Common myeloid progenitor, CD34-positive (primary cell): ENCODE data around the gene SNN. TPM values are rescaled to one million over a fixed set of nuclear protein-coding genes. Genes with fewer than 3 reads are reported as not detected.
A peak's percentile ranks its signal among the peaks of the same experiment; 100 is the strongest.

Source experiments
- CTCF ChIA-PET: fragments of 350-600 bp; sonication (Branson Sonifier 250); formaldehyde crosslinking; loops from one replicate; lab custom pipeline; 2021; ENCODE audit warnings: antibody characterized with exemption; lab: Charles Lee
- POLR2A ChIA-PET: fragments of 350-600 bp; sonication (Branson Sonifier 250); formaldehyde crosslinking; loops from one replicate; lab custom pipeline; 2021; ENCODE audit warnings: antibody characterized with exemption; lab: Charles Lee
- DNase-seq, 3 donors: peaks; one replicate each; pipeline versions ENCODE4 v3.0.0 to v3.0.0-alpha.2; 2013
- H3K27ac ChIP-seq, 2 experiments: 1 replicate in 1 of 2; 2 replicates in 1 of 2; pipeline ENCODE4 v1.7.0; 2013; ENCODE audit warnings: inconsistent platforms in 2 of 2, low read length in 2 of 2, mild to moderate bottlenecking in 2 of 2, low read depth in 1 of 2, moderate library complexity in 1 of 2; ENCODE audit not compliant: severe bottlenecking in 2 of 2, insufficient read depth in 1 of 2, poor library complexity in 1 of 2
- H3K27me3 ChIP-seq, 5 experiments: replicated peaks in 2 of 5; 1 replicate in 3 of 5; 2 replicates in 2 of 5; pipeline versions ENCODE4 v1.6.1 to v1.7.0; 2013; ENCODE audit warnings: low read length in 4 of 5, mild to moderate bottlenecking in 2 of 5, moderate library complexity in 2 of 5, inconsistent platforms in 1 of 5; ENCODE audit not compliant: insufficient read depth in 5 of 5, control insufficient read depth in 4 of 5
- H3K36me3 ChIP-seq, 4 experiments: 1 replicate in 2 of 4; 2 replicates in 2 of 4; pipeline versions ENCODE4 v1.6.1 to v1.7.0; 2013; ENCODE audit warnings: low read length in 3 of 4, control low read depth in 1 of 4, mild to moderate bottlenecking in 1 of 4; ENCODE audit not compliant: control insufficient read depth in 4 of 4, insufficient read depth in 4 of 4
- H3K4me1 ChIP-seq, 4 experiments: 1 replicate in 3 of 4; 2 replicates in 1 of 4; pipeline versions ENCODE4 v1.6.1 to v1.7.1; 2013; ENCODE audit warnings: low read length in 3 of 4, mild to moderate bottlenecking in 3 of 4, control low read depth in 1 of 4, inconsistent platforms in 1 of 4, moderate library complexity in 1 of 4; ENCODE audit not compliant: control insufficient read depth in 4 of 4, insufficient read depth in 4 of 4; ENCODE audit errors: control extremely low read depth in 1 of 4
- H3K4me3 ChIP-seq, 7 experiments: 1 replicate in 4 of 7; 2 replicates in 3 of 7; pipeline versions ENCODE4 v1.5.1 to v1.7.0; 2013; ENCODE audit warnings: mild to moderate bottlenecking in 7 of 7, low read length in 6 of 7, moderate library complexity in 6 of 7, inconsistent platforms in 2 of 7, low read depth in 2 of 7, control low read depth in 1 of 7; ENCODE audit not compliant: insufficient read depth in 4 of 7, control insufficient read depth in 1 of 7; ENCODE audit errors: extremely low read depth in 1 of 7
- H3K9me3 ChIP-seq, 5 experiments: 1 replicate in 4 of 5; 2 replicates in 1 of 5; pipeline versions ENCODE4 v1.6.1 to v1.7.1; 2013; ENCODE audit warnings: low read length in 4 of 5, mild to moderate bottlenecking in 2 of 5, inconsistent platforms in 1 of 5, low read depth in 1 of 5, moderate library complexity in 1 of 5; ENCODE audit not compliant: control insufficient read depth in 4 of 5, insufficient read depth in 2 of 5; ENCODE audit errors: control extremely low read depth in 1 of 5
- WGBS: methylation state at CpG from one replicate; pipeline ENCODE4 v1.1.5; 2013; ENCODE audit not compliant: insufficient coverage; 5-methylcytosine and 5-hydroxymethylcytosine counted together
- polyA plus RNA-seq: library from polyadenylated mRNA; unstranded; fragments of 120-200 nt; gene quantifications from one replicate; pipeline ENCODE4 v1.2.1, GENCODE V29; 2013

The SNN gene
- 8.4 TPM for polyA plus RNA-seq

GRCh38 chr16:11667824-11668622, at the start of gene SNN:
SNN (plus strand) TSS chr16:11668455; CDS start chr16:11676060, 7,605 bp downstream.
- H3K4me1 ChIP-seq = peaks cover 5 to 64% (median 48%) of the 10 kb centered on the region in 4 experiments
- H3K27me3 ChIP-seq = no peaks in the 10 kb centered on the region
- POLR2A ChIA-PET = no interaction called here
- H3K27ac ChIP-seq = no peak within 1 kb of the TSS
- 18% methylated on average over 42 of the region's 93 CpGs for WGBS
- H3K36me3 ChIP-seq = no peaks in the 10 kb centered on the region
- H3K4me3 ChIP-seq = peak within 1 kb of the TSS; percentile 50 to 82 (median 72)
- H3K9me3 ChIP-seq = no peaks in the 10 kb centered on the region
- CTCF ChIA-PET = interaction anchor here (1.5 kb wide), 1 partner anchor 10 kb away, joined by 4 read pairs; no protein-coding TSS in a partner anchor
- DNase-seq = peak; percentile 81 to 87 (median 81)

GRCh38 chr16:11619327-11619851, 48.9 kb upstream of the SNN start:
- Histone ChIP-seq H3K4me3 (no peak overlapping the region), H3K27ac (no peak overlapping the region), H3K36me3 (no peaks in the 10 kb centered on the region), H3K4me1 (peaks cover 11 to 66% (median 51%) of the 10 kb centered on the region in 4 experiments), H3K9me3 (peaks cover 0 to 5% (median 0%) of the 10 kb centered on the region in 5 experiments), H3K27me3 (no peaks in the 10 kb centered on the region)
- POLR2A ChIA-PET = interaction anchor here (0.7 to 1.0 kb wide), 2 partner anchors 10 to 41 kb away, joined by 6 to 8 read pairs; no protein-coding TSS in a partner anchor
- WGBS = 54% methylated on average over 2 of the region's 2 CpGs
- CTCF ChIA-PET = interaction anchor here (0.8 to 2.0 kb wide), 6 partner anchors 10 to 87 kb away, joined by 3 to 8 read pairs (median 4); no protein-coding TSS in a partner anchor
- DNase-seq = peak in 2 of 3 donors; percentile 88 to 90

GRCh38 chr16:11620243-11621003, 47.8 kb upstream of the SNN start:
- ChIA-PET POLR2A (no interaction called here), CTCF (interaction anchor here (1.3 to 2.0 kb wide), 3 partner anchors 21 to 88 kb away, joined by 3 to 8 read pairs (median 5); no protein-coding TSS in a partner anchor)
- Histone ChIP-seq H3K36me3 (no peaks in the 10 kb centered on the region), H3K4me1 (peaks cover 14 to 69% (median 55%) of the 10 kb centered on the region in 4 experiments), H3K9me3 (peaks cover 0 to 5% (median 0%) of the 10 kb centered on the region in 5 experiments), H3K27ac (no peak overlapping the region), H3K27me3 (no peaks in the 10 kb centered on the region), H3K4me3 (no peak overlapping the region)
- 94% methylated on average over 6 of the region's 8 CpGs for WGBS
- DNase-seq = no peak

- ChIA-PET CTCF (interaction anchor here (0.6 to 1.8 kb wide), 8 partner anchors 10 to 97 kb away, joined by 3 to 6 read pairs (median 3); no protein-coding TSS in a partner anchor), POLR2A (interaction anchor here (1.1 kb wide), 2 partner anchors 9 to 19 kb away, joined by 4 to 5 read pairs; no protein-coding TSS in a partner anchor)
- no peak for DNase-seq
- Histone ChIP-seq H3K4me1 (peaks cover 14 to 66% (median 55%) of the 10 kb centered on the region in 4 experiments), H3K9me3 (peaks cover 0 to 5% (median 0%) of the 10 kb centered on the region in 5 experiments), H3K4me3 (peak overlapping the region in 5 of 7 experiments; percentile 10 to 50 (median 38)), H3K27ac (peak overlapping the region in 1 of 2 experiments; percentile 36), H3K36me3 (no peaks in the 10 kb centered on the region), H3K27me3 (no peaks in the 10 kb centered on the region)
- 45% methylated on average over 5 of the region's 6 CpGs for WGBS
Measured at GRCh38 chr16:11621539-11621919, 46.7 kb upstream of the SNN start.

- POLR2A ChIA-PET = interaction anchor here (1.1 kb wide), 2 partner anchors 9 to 18 kb away, joined by 4 to 5 read pairs; no protein-coding TSS in a partner anchor
- H3K4me3 ChIP-seq = peak overlapping the region in 4 of 7 experiments; percentile 13 to 50 (median 43)
- H3K27me3 ChIP-seq = no peaks in the 10 kb centered on the region
- peak in 2 of 3 donors; percentile 88 to 90 for DNase-seq
- no peaks in the 10 kb centered on the region for H3K36me3 ChIP-seq
- CTCF ChIA-PET = interaction anchor here (0.6 to 1.8 kb wide), 8 partner anchors 10 to 98 kb away, joined by 3 to 6 read pairs (median 3); no protein-coding TSS in a partner anchor
- peaks cover 14 to 66% (median 55%) of the 10 kb centered on the region in 4 experiments for H3K4me1 ChIP-seq
- 66% methylated on average over 7 of the region's 19 CpGs for WGBS
- peak overlapping the region in 1 of 2 experiments; percentile 54 for H3K27ac ChIP-seq
- H3K9me3 ChIP-seq = peaks cover 0 to 5% (median 0%) of the 10 kb centered on the region in 5 experiments
Measured at GRCh38 chr16:11621920-11622651, 46.2 kb upstream of the SNN start.

- peaks cover 14 to 67% (median 61%) of the 10 kb centered on the region in 4 experiments for H3K4me1 ChIP-seq
- H3K27ac ChIP-seq = no peak overlapping the region
- H3K36me3 ChIP-seq = no peaks in the 10 kb centered on the region
- WGBS = 100% methylated on average over 1 of the region's 4 CpGs
- H3K27me3 ChIP-seq = no peaks in the 10 kb centered on the region
- no peak overlapping the region for H3K4me3 ChIP-seq
- CTCF ChIA-PET = interaction anchor here (1.4 kb wide), 1 partner anchor 26 kb away, joined by 5 read pairs; no protein-coding TSS in a partner anchor
- DNase-seq = no peak
- H3K9me3 ChIP-seq = peaks cover 0 to 5% (median 0%) of the 10 kb centered on the region in 5 experiments
- POLR2A ChIA-PET = interaction anchor here (0.9 kb wide), 1 partner anchor 37 kb away, joined by 3 read pairs; the partner anchor contains the start of gene LITAF
Measured at GRCh38 chr16:11624205-11624604, 44.0 kb upstream of the SNN start.
